Neural cell (in vitro differentiated cells): ENCODE measurements around the gene TBC1D23. TPM values are rescaled to one million over a fixed set of nuclear protein-coding genes. Genes with fewer than 3 reads are reported as not detected.
"Not testable (repeated sequence)": the region's sequence is repeated elsewhere in the genome, so short reads cannot be mapped to it uniquely, and the experiment has no call there.

Experiments
- H2AFZ ChIP-seq: fragments of 200-600, 300-800 bp; sonication (generic), shearing (Covaris generic); 2 replicates; pipeline ENCODE4 v1.6.0; 2014; ENCODE audit warnings: low read depth, mild to moderate bottlenecking, antibody characterized with exemption, low read length, moderate library complexity
- H3F3A ChIP-seq: fragments of 200-600 bp; shearing (Covaris generic); 2 replicates; pipeline ENCODE4 v1.6.1; 2016; ENCODE audit warnings: mild to moderate bottlenecking, moderate library complexity, mixed read lengths, antibody characterized with exemption, low read length; ENCODE audit not compliant: insufficient read depth, poor library complexity, severe bottlenecking
- H3K27ac ChIP-seq: fragments of 200-600, 300-800 bp; sonication (generic), shearing (Covaris generic); 2 replicates; pipeline ENCODE4 v1.5.1; 2014; ENCODE audit warnings: mild to moderate bottlenecking, low read length, moderate library complexity
- H3K27me3 ChIP-seq: fragments of 300-800, 200-600 bp; sonication (generic), shearing (Covaris generic); 2 replicates; pipeline ENCODE4 v1.6.0; 2014; ENCODE audit warnings: mild to moderate bottlenecking, low read depth, low read length, moderate library complexity; ENCODE audit not compliant: insufficient read depth
- H3K36me3 ChIP-seq: fragments of 300-800, 200-600 bp; sonication (generic), shearing (Covaris generic); 2 replicates; pipeline ENCODE4 v1.5.1; 2014; ENCODE audit warnings: mild to moderate bottlenecking, antibody characterized with exemption, low read length, moderate library complexity; ENCODE audit not compliant: insufficient read depth
- H3K4me2 ChIP-seq: fragments of 300-800, 200-600 bp; sonication (generic), shearing (Covaris generic); 2 replicates; pipeline ENCODE4 v1.6.0; 2014; ENCODE audit warnings: mild to moderate bottlenecking, low read length
- H3K4me3 ChIP-seq: fragments of 300-800, 200-600 bp; sonication (generic), shearing (Covaris generic); 2 replicates; pipeline ENCODE4 v1.5.1; 2014; ENCODE audit warnings: mild to moderate bottlenecking, low read length, moderate library complexity
- H3K79me2 ChIP-seq: fragments of 200-600 bp; shearing (Covaris generic); replicated peaks from 2 replicates; pipeline ENCODE4 v1.6.0; 2014; ENCODE audit warnings: mild to moderate bottlenecking, low read length, moderate library complexity; ENCODE audit not compliant: insufficient read depth
- H3K9ac ChIP-seq: fragments of 300-800, 200-600 bp; sonication (generic), shearing (Covaris generic); 2 replicates; pipeline ENCODE4 v1.6.1; 2016; ENCODE audit warnings: mild to moderate bottlenecking, low read length, mixed read lengths
- H3K9me2 ChIP-seq: fragments of 200-600 bp; shearing (Covaris generic); 2 replicates; pipeline ENCODE4 v1.6.1; 2016; ENCODE audit warnings: mild to moderate bottlenecking, low read length, mixed read lengths; ENCODE audit not compliant: insufficient read depth
- H3K9me3 ChIP-seq: fragments of 200-600, 300-800 bp; sonication (generic), shearing (Covaris generic); 2 replicates; pipeline ENCODE4 v1.6.1; 2016; ENCODE audit warnings: mild to moderate bottlenecking, mixed run types, low read length, moderate library complexity, mixed read lengths
- H4K20me1 ChIP-seq: fragments of 200-600 bp; shearing (Covaris generic); 2 replicates; pipeline ENCODE4 v1.6.1; 2016; ENCODE audit warnings: mild to moderate bottlenecking, mixed run types; ENCODE audit not compliant: insufficient read depth
- CTCF ChIP-seq: fragments of 450-650 bp; IDR thresholded peaks from 2 replicates; pipeline ENCODE4 v1.5.1; 2014; ENCODE audit warnings: antibody characterized with exemption, mild to moderate bottlenecking, moderate library complexity; ENCODE audit not compliant: poor library complexity, severe bottlenecking
- EP300 ChIP-seq: fragments of 450-650 bp; conservative IDR thresholded peaks from 2 replicates; pipeline ENCODE4 v1.6.1; 2014; ENCODE audit warnings: antibody characterized with exemption, mild to moderate bottlenecking, moderate library complexity; ENCODE audit not compliant: poor library complexity, severe bottlenecking
- EZH2 ChIP-seq: fragments of 200-600, 300-800 bp; shearing (Covaris generic), sonication (generic); IDR thresholded peaks from 2 replicates; pipeline ENCODE4 v1.6.1; 2014; ENCODE audit warnings: antibody characterized with exemption, low read length, borderline replicate concordance, mild to moderate bottlenecking; ENCODE audit not compliant: insufficient read depth, poor library complexity, severe bottlenecking
- MXI1 ChIP-seq: fragments of 450-650 bp; conservative IDR thresholded peaks from 2 replicates; pipeline ENCODE4 v1.6.1; 2014; ENCODE audit warnings: antibody characterized with exemption, mild to moderate bottlenecking; ENCODE audit not compliant: poor library complexity, severe bottlenecking
- POLR2AphosphoS5 ChIP-seq: IDR thresholded peaks from 2 replicates; pipeline ENCODE4 v1.6.1; 2012
- RAD21 ChIP-seq: fragments of 450-650 bp; conservative IDR thresholded peaks from 2 replicates; pipeline ENCODE4 v1.6.1; 2014; ENCODE audit warnings: antibody characterized with exemption, mild to moderate bottlenecking, moderate library complexity
- REST ChIP-seq: IDR thresholded peaks from 2 replicates; pipeline ENCODE4 v1.6.1; 2012; ENCODE audit warnings: borderline replicate concordance
- SMC3 ChIP-seq: fragments of 450-650 bp; conservative IDR thresholded peaks from 2 replicates; pipeline ENCODE4 v1.6.1; 2014; ENCODE audit warnings: antibody characterized with exemption, mild to moderate bottlenecking, moderate library complexity; ENCODE audit not compliant: poor library complexity
- TAF1 ChIP-seq: IDR thresholded peaks from 2 replicates; pipeline ENCODE4 v1.6.1; 2012; ENCODE audit warnings: low read depth
- polyA plus RNA-seq: library from polyadenylated mRNA; depleted of rRNA; stranded (reverse); fragments of >200 nt; gene quantifications from 2 replicates; pipeline ENCODE4 v1.2.3, GENCODE V29; 2014

TBC1D23 gene
- polyA plus RNA-seq, 1 donor from 2014 or later: 51.3 TPM

- TF ChIP-seq EP300: no peak
- no peak for TF ChIP-seq SMC3
- no peak for TF ChIP-seq RAD21
Observed at GRCh38 chr3:100260081-100260684, 609 bp upstream of the TBC1D23 start (continued).

- Histone ChIP-seq H3K9me3 (no peaks in the 10 kb centered on the region), H3K9me2 (no peaks in the 10 kb centered on the region), H3K79me2 (peaks cover 37% of the 10 kb centered on the region), H3K4me2 (peak overlapping the region; percentile 74), H4K20me1 (no peaks in the 10 kb centered on the region), H3F3A (no peaks in the 10 kb centered on the region), H3K27ac (peak overlapping the region; percentile 77), H2AFZ (peak overlapping the region; percentile 95), H3K27me3 (no peaks in the 10 kb centered on the region), H3K36me3 (no peaks in the 10 kb centered on the region), H3K9ac (peak overlapping the region; percentile 89), H3K4me3 (peak overlapping the region; percentile 91)
- no peak for TF ChIP-seq REST
- TF ChIP-seq TAF1: no peak
- TF ChIP-seq POLR2AphosphoS5: no peak
- no peak for TF ChIP-seq MXI1
- no peak for TF ChIP-seq RAD21
- TF ChIP-seq CTCF: no peak
- TF ChIP-seq EZH2: no peak
- TF ChIP-seq SMC3: no peak
- TF ChIP-seq EP300: no peak
Observed at GRCh38 chr3:100261485-100261903, 702 bp downstream of the TBC1D23 start.

- H3K36me3 ChIP-seq, H3K27me3 ChIP-seq, H3K9ac ChIP-seq, H3K27ac ChIP-seq, H3K9me3 ChIP-seq, H3K9me2 ChIP-seq, H3K4me3 ChIP-seq, H2AFZ ChIP-seq, H3K4me2 ChIP-seq, H4K20me1 ChIP-seq, H3F3A ChIP-seq: not testable (repeated sequence)
- H3K79me2 ChIP-seq: peaks cover 37% of the 10 kb centered on the region
Observed at GRCh38 chr3:100262925-100263324, 2.1 kb downstream of the TBC1D23 start.
